ENCODE data around the gene PCSK2. TPM values are rescaled to one million over a fixed set of nuclear protein-coding genes. Genes with fewer than 3 reads are reported as not detected.

PCSK2 gene
- total RNA-seq, 1 experiment from 2014 or later, result not detected

DNA sequence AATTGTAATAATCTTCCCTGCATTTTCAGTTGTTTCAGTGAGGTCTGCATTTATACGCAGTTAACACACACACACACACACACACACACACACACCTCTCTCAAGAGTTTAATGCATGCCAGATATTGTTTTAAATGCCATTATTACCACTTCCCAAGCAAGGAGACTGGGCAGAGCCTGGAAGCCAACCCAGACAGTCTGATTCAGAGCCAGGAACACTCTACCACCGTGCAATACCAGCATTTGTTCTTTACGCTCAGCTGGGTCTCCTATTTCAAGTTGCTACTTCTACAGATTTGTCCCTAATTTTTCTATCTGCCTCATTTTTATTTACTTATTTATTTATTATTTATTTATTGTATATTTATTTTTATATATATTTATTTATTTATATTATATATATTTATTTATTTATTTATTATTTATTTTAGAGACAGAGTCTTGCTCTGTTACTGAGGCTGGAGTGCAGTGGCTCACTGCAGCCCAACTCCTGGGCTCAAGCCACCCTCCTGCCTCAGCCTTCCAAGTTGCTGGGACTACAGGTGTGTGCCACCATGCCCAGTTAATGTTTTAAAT lies 68.4 kb downstream of the PCSK2 start:
- Histone ChIP-seq H3K4me3 (no peak overlapping the region), H3K36me3 (no peaks in the 10 kb centered on the region), H3K27ac (no peak overlapping the region), H3K27me3 (peaks cover 2% of the 10 kb centered on the region), H3K4me1 (no peaks in the 10 kb centered on the region), H3K9me3 (replicated peaks) (no peaks in the 10 kb centered on the region)
- no peak for DNase-seq

DNA sequence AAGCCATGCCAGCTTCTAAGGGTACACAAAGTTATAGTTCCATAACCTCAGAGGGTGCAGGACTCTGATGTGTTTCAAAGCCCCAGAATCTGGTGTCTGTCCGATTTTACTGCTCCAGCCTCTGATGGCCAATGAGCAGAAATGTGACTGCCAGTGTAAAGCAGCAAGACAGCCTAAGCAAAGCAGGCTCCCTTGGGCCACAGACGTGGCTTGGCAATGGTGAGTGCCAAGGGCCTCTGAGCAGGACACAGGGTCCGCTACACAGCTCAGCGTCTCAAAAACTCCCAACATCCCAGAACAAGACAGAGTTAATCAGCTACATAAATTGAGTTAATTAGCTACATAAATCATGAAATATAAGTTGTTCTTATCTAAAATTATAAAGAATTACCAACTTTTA lies 69.2 kb downstream of the PCSK2 start:
- DNase-seq, result no peak
- peaks cover 2% of the 10 kb centered on the region for H3K27me3 ChIP-seq
- no peaks in the 10 kb centered on the region for H3K4me1 ChIP-seq
- H3K36me3 ChIP-seq, result no peaks in the 10 kb centered on the region
- no peak overlapping the region for H3K27ac ChIP-seq
- H3K9me3 ChIP-seq (replicated peaks), result no peaks in the 10 kb centered on the region
- no peak overlapping the region for H3K4me3 ChIP-seq

- no peak overlapping the region for H3K4me3 ChIP-seq
- H3K27me3 ChIP-seq, result peaks cover 2% of the 10 kb centered on the region; the same call in 1 of the 2 replicates
- H3K4me1 ChIP-seq, result no peaks in the 10 kb centered on the region
- H3K9me3 ChIP-seq (replicated peaks), result no peaks in the 10 kb centered on the region
- H3K27ac ChIP-seq, result no peak overlapping the region
- no peak for DNase-seq
- H3K36me3 ChIP-seq, result no peaks in the 10 kb centered on the region
Measured at GRCh38 chr20:17298171-17298570, 71.3 kb downstream of the PCSK2 start.

DNA sequence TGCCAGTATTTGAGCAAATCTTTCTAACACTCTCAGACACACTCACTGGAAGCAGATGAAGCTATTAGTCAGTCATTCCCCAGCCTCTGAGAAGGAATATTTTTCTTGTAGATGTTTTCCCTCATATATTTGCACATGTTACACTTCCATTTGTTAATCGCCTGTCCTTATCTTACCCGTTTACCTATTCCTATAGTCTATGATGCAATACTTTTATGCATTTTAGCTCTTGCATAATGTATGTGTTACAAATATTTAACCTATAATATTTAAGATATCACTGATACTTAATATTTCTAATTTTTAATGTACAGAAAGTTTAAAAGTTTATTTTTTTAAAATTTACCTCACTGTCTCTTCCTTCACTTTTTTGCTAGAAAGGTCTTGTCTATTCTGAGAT lies 71.9 kb downstream of the PCSK2 start:
- Histone ChIP-seq H3K4me1 (no peaks in the 10 kb centered on the region), H3K36me3 (no peaks in the 10 kb centered on the region), H3K27me3 (peaks cover 2% of the 10 kb centered on the region; the same call in 1 of the 2 replicates), H3K9me3 (replicated peaks) (no peaks in the 10 kb centered on the region), H3K27ac (no peak overlapping the region), H3K4me3 (no peak overlapping the region)
- DNase-seq, result no peak

GRCh38 chr20:17300113-17300512 lies 73.3 kb downstream of the PCSK2 start:
- no peaks in the 10 kb centered on the region for H3K36me3 ChIP-seq
- no peaks in the 10 kb centered on the region for H3K4me1 ChIP-seq
- peaks cover 2% of the 10 kb centered on the region; the same call in 1 of the 2 replicates for H3K27me3 ChIP-seq

GRCh38 chr20:17304774-17305173 lies 77.9 kb downstream of the PCSK2 start:
- H3K9me3 ChIP-seq (replicated peaks), result no peaks in the 10 kb centered on the region
- no peaks in the 10 kb centered on the region; the same call in 1 of the 2 replicates for H3K27me3 ChIP-seq
- no peak for DNase-seq
- H3K27ac ChIP-seq, result no peak overlapping the region
- no peaks in the 10 kb centered on the region for H3K4me1 ChIP-seq
- H3K4me3 ChIP-seq, result no peak overlapping the region
- no peaks in the 10 kb centered on the region for H3K36me3 ChIP-seq

More at GRCh38 chr20:17300113-17300512, 73.3 kb downstream of the PCSK2 start:
- H3K4me3 ChIP-seq, result no peak overlapping the region
- no peak for DNase-seq
- no peak overlapping the region for H3K27ac ChIP-seq
- H3K9me3 ChIP-seq (replicated peaks), result no peaks in the 10 kb centered on the region

- Histone ChIP-seq H3K4me3 (no peak overlapping the region), H3K9me3 (replicated peaks) (no peaks in the 10 kb centered on the region), H3K27me3 (no peaks in the 10 kb centered on the region; the same call in 1 of the 2 replicates), H3K4me1 (no peaks in the 10 kb centered on the region), H3K36me3 (no peaks in the 10 kb centered on the region), H3K27ac (no peak overlapping the region)
- no peak for DNase-seq
Measured at GRCh38 chr20:17306427-17306826, 79.6 kb downstream of the PCSK2 start.

DNA sequence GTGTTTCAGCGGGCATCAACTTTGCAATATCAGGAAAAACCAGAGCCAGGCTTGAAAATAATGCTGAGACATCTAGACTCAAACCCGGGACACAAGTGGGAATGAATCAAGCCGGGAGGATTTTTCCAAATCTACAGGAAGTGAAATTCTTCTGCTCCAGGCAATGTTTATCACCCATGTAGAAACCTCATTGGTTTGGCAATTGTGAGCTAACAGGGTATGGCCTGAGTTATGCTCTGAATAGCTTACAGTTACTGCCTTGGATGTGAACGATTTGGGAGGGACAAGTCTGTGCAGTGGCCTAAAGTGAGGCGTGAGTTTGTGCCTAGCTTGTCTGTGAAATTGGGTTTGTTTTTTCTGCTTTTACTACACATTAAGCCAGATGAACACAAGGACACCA lies 87.4 kb downstream of the PCSK2 start:
- Histone ChIP-seq H3K27ac (no peak overlapping the region), H3K36me3 (no peaks in the 10 kb centered on the region), H3K4me3 (no peak overlapping the region), H3K27me3 (no peaks in the 10 kb centered on the region; the same call in 1 of the 2 replicates), H3K9me3 (replicated peaks) (no peaks in the 10 kb centered on the region), H3K4me1 (no peaks in the 10 kb centered on the region)
- DNase-seq, result no peak

DNA sequence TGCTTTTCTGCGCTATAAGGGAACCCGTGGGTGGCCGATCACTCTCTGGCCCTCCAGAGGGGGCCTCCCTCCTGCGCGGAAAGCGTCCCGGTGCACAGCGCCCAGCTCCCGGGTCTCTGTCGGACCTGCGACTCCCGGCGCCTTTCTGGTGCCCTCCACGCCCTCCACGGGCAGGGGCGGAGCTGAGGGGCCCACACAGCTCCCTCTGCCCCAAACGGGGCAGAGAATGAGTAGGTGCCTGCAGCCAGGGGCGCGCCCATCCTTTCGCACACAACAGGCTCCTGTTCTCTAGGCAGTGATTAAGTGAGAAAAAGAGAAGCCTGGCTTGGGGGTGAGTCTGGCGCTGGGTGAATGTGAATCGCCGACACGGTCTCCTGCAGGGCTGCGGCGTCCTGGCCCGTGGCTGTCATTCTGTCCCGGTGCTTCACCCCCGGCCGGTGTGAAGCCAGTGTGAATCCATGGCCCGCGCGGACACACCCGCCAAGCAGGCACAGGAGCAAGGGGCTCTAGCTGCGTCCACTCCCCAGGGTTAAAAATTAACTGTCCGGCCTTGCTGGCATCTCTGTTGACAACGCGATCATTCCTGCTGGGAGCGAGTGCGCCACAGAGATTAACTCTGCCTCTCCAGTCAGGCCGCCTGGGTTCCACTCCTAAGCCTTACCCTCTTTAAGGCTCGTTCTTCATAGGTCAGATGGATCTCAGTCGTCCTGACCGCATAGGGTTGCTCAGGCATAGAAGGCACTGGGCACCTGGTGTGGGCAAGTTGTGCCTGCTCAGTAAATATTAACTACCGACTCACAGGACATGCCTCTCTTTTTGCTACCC lies 88.8 kb downstream of the PCSK2 start:
- Histone ChIP-seq H3K36me3 (no peaks in the 10 kb centered on the region), H3K27me3 (no peaks in the 10 kb centered on the region), H3K27ac (no peak overlapping the region), H3K9me3 (replicated peaks) (no peaks in the 10 kb centered on the region), H3K4me1 (no peaks in the 10 kb centered on the region), H3K4me3 (no peak overlapping the region)
- no peak for DNase-seq

- H3K4me3 ChIP-seq, result no peak overlapping the region
- no peaks in the 10 kb centered on the region for H3K4me1 ChIP-seq
- no peaks in the 10 kb centered on the region for H3K9me3 ChIP-seq (replicated peaks)
- no peaks in the 10 kb centered on the region for H3K27me3 ChIP-seq
- DNase-seq, result no peak
- no peaks in the 10 kb centered on the region for H3K36me3 ChIP-seq
- H3K27ac ChIP-seq, result no peak overlapping the region
Measured at GRCh38 chr20:17316316-17317038, 89.6 kb downstream of the PCSK2 start.

- no peak overlapping the region for H3K4me3 ChIP-seq
- H3K27ac ChIP-seq, result no peak overlapping the region
- H3K9me3 ChIP-seq (replicated peaks), result no peaks in the 10 kb centered on the region
- H3K27me3 ChIP-seq, result no peaks in the 10 kb centered on the region
- no peak for DNase-seq
- no peaks in the 10 kb centered on the region for H3K4me1 ChIP-seq
- H3K36me3 ChIP-seq, result no peaks in the 10 kb centered on the region
Measured at GRCh38 chr20:17317341-17317740, 90.5 kb downstream of the PCSK2 start.

GRCh38 chr20:17320456-17320855 lies 93.6 kb downstream of the PCSK2 start:
- no peak overlapping the region for H3K4me3 ChIP-seq
- no peak overlapping the region for H3K27ac ChIP-seq
- H3K27me3 ChIP-seq, result no peaks in the 10 kb centered on the region
- no peak for DNase-seq
- H3K9me3 ChIP-seq (replicated peaks), result no peaks in the 10 kb centered on the region
- H3K4me1 ChIP-seq, result no peaks in the 10 kb centered on the region
- no peaks in the 10 kb centered on the region for H3K36me3 ChIP-seq

DNA sequence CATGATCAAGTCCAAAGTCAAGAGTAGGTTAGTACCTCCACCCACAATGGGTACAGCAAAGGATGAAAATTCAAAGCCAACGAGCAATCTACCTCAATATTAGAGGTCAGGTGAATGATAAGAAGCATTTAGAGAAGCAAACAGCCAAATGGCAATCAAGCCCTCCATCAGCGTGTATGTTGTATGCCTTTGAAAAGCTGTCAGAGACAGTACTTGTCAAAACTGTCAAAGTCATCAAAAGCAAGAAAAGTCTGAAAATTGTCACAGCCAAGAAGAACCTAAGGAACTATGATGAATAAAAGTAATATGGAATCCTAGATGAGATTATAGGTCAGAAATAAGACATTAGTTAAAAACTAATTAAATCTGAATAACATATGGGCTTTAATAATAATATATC lies 99.3 kb downstream of the PCSK2 start:
- no peaks in the 10 kb centered on the region for H3K27me3 ChIP-seq
- no peak for DNase-seq
- no peak overlapping the region for H3K4me3 ChIP-seq
- H3K36me3 ChIP-seq, result no peaks in the 10 kb centered on the region
- H3K4me1 ChIP-seq, result no peaks in the 10 kb centered on the region
- H3K27ac ChIP-seq, result no peak overlapping the region
- H3K9me3 ChIP-seq (replicated peaks), result no peaks in the 10 kb centered on the region

DNA sequence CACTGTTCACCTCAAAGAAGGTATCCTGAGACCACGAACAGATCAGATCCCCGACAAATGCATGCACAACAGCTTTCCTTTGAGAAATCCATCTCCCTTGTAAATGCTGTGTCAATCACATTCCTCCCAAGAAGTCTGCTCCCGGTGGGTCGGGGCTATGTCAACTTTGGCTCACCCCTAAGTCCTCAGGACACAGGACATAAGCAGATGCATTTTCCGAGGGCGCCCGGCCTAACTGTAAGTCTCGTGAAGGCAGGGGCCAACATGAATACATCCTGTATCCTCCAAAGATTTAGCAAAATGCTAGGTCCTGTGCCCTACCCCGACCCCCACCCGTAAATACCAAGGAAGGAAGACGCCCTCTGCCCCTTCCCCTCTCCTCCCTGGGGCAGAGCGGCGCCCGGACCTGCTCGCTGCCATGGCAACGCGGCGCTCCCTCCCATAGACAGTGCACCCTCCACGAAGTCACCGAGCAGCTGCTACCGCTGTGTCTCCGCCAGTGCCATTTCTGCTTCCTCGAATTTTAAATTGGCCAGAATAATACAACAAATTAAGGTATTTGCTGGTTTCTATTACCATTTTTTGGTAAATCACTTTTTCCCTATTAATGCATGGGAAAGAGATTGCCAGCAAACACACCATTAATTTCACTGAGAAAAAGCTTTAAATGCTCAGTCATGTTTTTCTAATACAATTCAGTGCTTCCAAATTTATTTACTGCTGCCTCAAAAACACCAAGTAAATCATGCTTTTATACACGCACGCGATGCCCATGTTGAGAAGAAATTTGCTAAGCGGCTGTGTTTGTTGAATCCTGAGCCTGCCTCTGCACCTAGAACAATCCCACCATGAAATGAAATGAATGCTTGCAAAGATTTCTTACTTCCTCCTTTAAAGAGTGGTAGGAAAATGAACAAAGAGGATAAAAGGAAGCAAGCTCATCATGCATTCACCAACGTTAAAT lies 100.6 kb downstream of the PCSK2 start:
- H3K36me3 ChIP-seq, result no peaks in the 10 kb centered on the region

More for the DNA sequence above, 100.6 kb downstream of the PCSK2 start:
- Histone ChIP-seq H3K9me3 (replicated peaks) (no peaks in the 10 kb centered on the region), H3K27ac (no peak overlapping the region), H3K4me1 (no peaks in the 10 kb centered on the region), H3K27me3 (no peaks in the 10 kb centered on the region), H3K4me3 (no peak overlapping the region)
- DNase-seq, result no peak
